Karpas-422 (cell line): ENCODE measurements around the gene WSB1. TPM values are rescaled to one million over a fixed set of nuclear protein-coding genes. Genes with fewer than 3 reads are reported as not detected.
A peak's percentile ranks its signal among the peaks of the same experiment; 100 is the strongest.

Experiments
- DNase-seq: peaks from one replicate; pipeline ENCODE4 v3.0.0-alpha.2; 2015
- H2AFZ ChIP-seq: fragments of 200-600 bp; sonication (generic); 2 replicates; pipeline ENCODE4 v1.6.1; 2014; ENCODE audit warnings: antibody characterized with exemption, low read length, mixed read lengths
- H3K27ac ChIP-seq: fragments of 200-600 bp; sonication (generic); 2 replicates; pipeline ENCODE4 v1.5.1; 2014; ENCODE audit warnings: mild to moderate bottlenecking, low read length, moderate library complexity
- H3K27me3 ChIP-seq: fragments of 200-600 bp; sonication (generic); 2 replicates; pipeline ENCODE4 v1.6.1; 2014; ENCODE audit warnings: low read length, mixed read lengths
- H3K36me3 ChIP-seq: fragments of 200-600 bp; sonication (generic); 2 replicates; pipeline ENCODE4 v1.6.1; 2014; ENCODE audit warnings: low read length, mixed read lengths; ENCODE audit not compliant: insufficient read depth
- H3K4me1 ChIP-seq: fragments of 200-600 bp; sonication (generic); 2 replicates; pipeline ENCODE4 v1.6.1; 2014; ENCODE audit warnings: mild to moderate bottlenecking, low read length, mixed read lengths
- H3K4me2 ChIP-seq: fragments of 200-600 bp; sonication (generic); 2 replicates; pipeline ENCODE4 v1.6.1; 2014; ENCODE audit warnings: low read length, low read depth, mild to moderate bottlenecking; ENCODE audit not compliant: poor library complexity, severe bottlenecking
- H3K4me3 ChIP-seq: fragments of 200-600 bp; sonication (generic); 2 replicates; pipeline ENCODE4 v1.5.1; 2014; ENCODE audit warnings: mild to moderate bottlenecking, antibody characterized with exemption, low read length, mixed read lengths
- H3K79me2 ChIP-seq: fragments of 200-600 bp; sonication (generic); 2 replicates; pipeline ENCODE4 v1.6.1; 2014; ENCODE audit warnings: mild to moderate bottlenecking, low read length, mixed read lengths
- H3K9ac ChIP-seq: fragments of 200-600 bp; sonication (generic); 2 replicates; pipeline ENCODE4 v1.6.0; 2014; ENCODE audit warnings: low read length
- H3K9me2 ChIP-seq: fragments of 200-600 bp; sonication (generic), shearing (Covaris generic); replicated peaks from 2 replicates; pipeline ENCODE4 v1.6.0; 2014; ENCODE audit warnings: mild to moderate bottlenecking, low read length, moderate library complexity; ENCODE audit not compliant: insufficient read depth
- H3K9me3 ChIP-seq: fragments of 300-700, 200-600 bp; sonication (generic); 2 replicates; pipeline ENCODE4 v1.6.1; 2014; ENCODE audit warnings: low read length, mixed read lengths
- H4K20me1 ChIP-seq: fragments of 200-600 bp; sonication (generic); 2 replicates; pipeline ENCODE4 v1.6.1; 2014; ENCODE audit warnings: mild to moderate bottlenecking, antibody characterized with exemption, low read length, low read depth; ENCODE audit not compliant: insufficient read depth
- total RNA-seq: library from RNA; depleted of rRNA; stranded (reverse); fragments of >200 nt; shearing (Covaris generic); gene quantifications from 2 replicates; pipeline ENCODE4 v1.2.3, GENCODE V29; 2014; ENCODE audit warnings: low replicate concordance

Gene WSB1
- total RNA-seq, 1 experiment from 2014 or later: 128 TPM

DNA sequence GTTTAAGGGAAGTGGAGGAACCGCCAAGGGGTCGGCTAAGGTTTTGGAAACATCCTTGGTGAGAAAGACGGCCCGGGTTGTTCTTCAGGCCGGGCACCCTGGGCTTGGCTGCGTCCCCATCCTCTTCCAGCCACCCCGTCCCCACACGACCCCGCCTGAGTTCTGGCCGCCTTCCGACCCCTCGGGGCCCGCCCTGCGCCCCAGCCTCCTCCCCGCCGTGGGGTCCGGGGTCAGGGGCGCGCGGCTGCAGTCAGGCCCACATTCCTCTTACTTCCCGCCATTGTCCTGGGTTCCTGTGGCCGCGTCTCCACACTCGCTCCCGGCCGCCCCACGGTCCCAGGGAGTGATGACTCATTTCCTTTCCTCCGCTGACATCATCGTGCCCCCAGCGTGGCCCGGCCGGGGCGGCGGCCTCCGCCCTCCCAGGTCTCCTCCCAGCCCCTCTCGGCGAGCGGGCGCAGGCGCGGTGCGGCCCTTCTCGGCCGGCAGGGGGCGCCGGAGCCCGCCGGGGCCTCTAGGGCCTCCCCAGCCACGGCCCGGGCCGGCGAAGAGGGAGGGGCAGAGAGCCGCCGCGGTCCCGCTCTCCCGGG is 59.6 kb downstream of the WSB1 start:
- H2AFZ ChIP-seq: peak overlapping the region; percentile 99
- peak; percentile 94 for DNase-seq
- H3K4me1 ChIP-seq: peaks cover 24% of the 10 kb centered on the region
- H3K4me2 ChIP-seq: peak overlapping the region; percentile 90
- no peaks in the 10 kb centered on the region; the same call in 1 of the 2 replicates for H4K20me1 ChIP-seq
- H3K9me2 ChIP-seq: no peaks in the 10 kb centered on the region
- no peaks in the 10 kb centered on the region for H3K9me3 ChIP-seq
- H3K79me2 ChIP-seq: no peaks in the 10 kb centered on the region
- no peaks in the 10 kb centered on the region for H3K36me3 ChIP-seq
- no peak overlapping the region for H3K27ac ChIP-seq
- H3K4me3 ChIP-seq: peak overlapping the region; percentile 96
- peak overlapping the region; percentile 91 for H3K9ac ChIP-seq
- no peaks in the 10 kb centered on the region for H3K27me3 ChIP-seq

DNA sequence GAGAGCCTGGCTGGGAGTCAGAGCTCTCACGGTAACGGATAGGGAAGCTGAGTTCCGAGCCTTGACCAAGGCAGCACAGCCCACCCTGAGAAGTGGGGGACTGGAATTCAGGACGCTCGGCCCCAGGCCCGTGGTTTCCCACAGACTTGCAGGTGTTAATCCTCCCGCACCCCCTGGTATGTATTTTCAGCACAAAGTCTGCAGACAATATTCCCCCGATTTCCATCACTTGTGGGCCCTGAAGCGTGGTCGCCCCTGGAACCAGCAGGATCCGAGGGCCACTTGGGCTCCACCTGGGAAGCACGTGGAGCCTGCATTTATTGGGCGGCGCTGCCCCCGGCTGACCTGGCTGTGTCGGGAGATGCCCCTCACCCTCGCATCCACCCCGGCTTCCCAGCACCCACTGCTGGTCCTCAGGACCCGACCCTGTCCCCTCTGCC is 60.2 kb downstream of the WSB1 start:
- Histone ChIP-seq H3K9me3 (no peaks in the 10 kb centered on the region), H2AFZ (peak overlapping the region; percentile 97), H4K20me1 (no peaks in the 10 kb centered on the region; the same call in 1 of the 2 replicates), H3K4me3 (peak overlapping the region; percentile 96), H3K9me2 (no peaks in the 10 kb centered on the region), H3K4me1 (peaks cover 21% of the 10 kb centered on the region), H3K36me3 (no peaks in the 10 kb centered on the region), H3K27ac (no peak overlapping the region), H3K79me2 (no peaks in the 10 kb centered on the region), H3K27me3 (no peaks in the 10 kb centered on the region), H3K4me2 (peak overlapping the region; percentile 90), H3K9ac (peak overlapping the region; percentile 91)
- DNase-seq: no peak

DNA sequence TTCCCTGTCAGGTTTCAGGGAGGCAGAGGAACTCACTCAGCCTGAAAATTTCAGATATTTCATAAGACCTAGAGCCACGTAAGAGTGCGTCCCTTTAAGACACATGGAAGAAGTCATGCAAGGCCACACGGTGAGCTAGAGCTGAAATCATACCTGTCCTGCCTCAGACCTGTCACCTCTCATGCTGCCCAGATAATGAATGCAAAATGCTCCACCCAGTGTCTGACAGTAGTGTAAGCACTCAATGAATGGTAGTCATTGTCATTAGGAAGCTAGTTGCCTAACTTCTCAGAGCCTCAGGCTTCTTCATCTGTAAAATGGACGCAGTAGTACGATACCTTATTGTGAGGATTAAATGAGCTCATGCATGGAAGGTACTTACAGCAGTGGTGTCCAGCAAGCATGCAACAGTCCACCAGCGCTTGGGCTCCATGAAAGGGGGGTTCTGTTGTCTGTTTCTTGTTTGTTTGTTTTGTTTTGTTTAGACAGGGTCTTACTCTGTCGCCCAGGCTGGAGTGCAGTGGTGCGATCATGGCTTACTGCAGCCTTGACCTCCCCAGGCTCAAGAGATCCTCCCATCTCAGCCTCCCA is 60.7 kb downstream of the WSB1 start:
- Histone ChIP-seq H2AFZ (no peak overlapping the region), H3K36me3 (no peaks in the 10 kb centered on the region), H3K4me3 (peak overlapping the region; percentile 96; the same call in 1 of the 2 replicates), H3K9ac (0 out of 2 replicates have a peak overlapping the region, but pooled peaks have one; percentile 91), H3K4me2 (peak overlapping the region; percentile 90), H3K9me3 (no peaks in the 10 kb centered on the region), H3K27ac (no peak overlapping the region), H3K27me3 (no peaks in the 10 kb centered on the region), H4K20me1 (no peaks in the 10 kb centered on the region; the same call in 1 of the 2 replicates), H3K9me2 (no peaks in the 10 kb centered on the region), H3K79me2 (no peaks in the 10 kb centered on the region), H3K4me1 (peaks cover 16% of the 10 kb centered on the region)
- peak; percentile 62 for DNase-seq

DNA sequence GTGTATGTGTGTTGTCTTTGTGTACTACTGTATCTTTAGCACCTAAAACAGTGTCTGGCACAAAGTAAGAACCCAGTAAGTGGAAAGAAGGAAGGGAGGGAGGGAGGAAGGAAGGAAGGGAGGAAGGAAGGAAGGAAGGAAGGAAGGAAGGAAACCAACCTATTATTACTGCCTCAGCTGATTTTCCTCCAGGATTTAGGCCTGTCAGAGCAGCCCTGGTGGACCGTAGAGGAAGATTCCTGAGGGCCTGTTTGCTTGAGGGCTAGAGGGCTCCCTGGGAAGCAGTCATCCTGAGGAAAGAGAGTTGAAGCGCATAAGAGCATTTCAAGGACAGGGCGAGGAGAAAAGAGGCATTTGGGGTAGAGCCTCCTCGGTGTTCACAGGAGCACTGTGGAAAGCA is 61.5 kb downstream of the WSB1 start:
- H4K20me1 ChIP-seq: no peaks in the 10 kb centered on the region; the same call in 1 of the 2 replicates
- no peak overlapping the region for H3K4me3 ChIP-seq
- H2AFZ ChIP-seq: no peak overlapping the region
- no peak for DNase-seq
- H3K27me3 ChIP-seq: no peaks in the 10 kb centered on the region
- H3K27ac ChIP-seq: no peak overlapping the region
- no peak overlapping the region for H3K9ac ChIP-seq
- no peaks in the 10 kb centered on the region for H3K79me2 ChIP-seq
- no peaks in the 10 kb centered on the region for H3K36me3 ChIP-seq
- H3K4me1 ChIP-seq: peaks cover 15% of the 10 kb centered on the region
- H3K9me2 ChIP-seq: no peaks in the 10 kb centered on the region
- H3K9me3 ChIP-seq: no peaks in the 10 kb centered on the region
- H3K4me2 ChIP-seq: no peak overlapping the region

DNA sequence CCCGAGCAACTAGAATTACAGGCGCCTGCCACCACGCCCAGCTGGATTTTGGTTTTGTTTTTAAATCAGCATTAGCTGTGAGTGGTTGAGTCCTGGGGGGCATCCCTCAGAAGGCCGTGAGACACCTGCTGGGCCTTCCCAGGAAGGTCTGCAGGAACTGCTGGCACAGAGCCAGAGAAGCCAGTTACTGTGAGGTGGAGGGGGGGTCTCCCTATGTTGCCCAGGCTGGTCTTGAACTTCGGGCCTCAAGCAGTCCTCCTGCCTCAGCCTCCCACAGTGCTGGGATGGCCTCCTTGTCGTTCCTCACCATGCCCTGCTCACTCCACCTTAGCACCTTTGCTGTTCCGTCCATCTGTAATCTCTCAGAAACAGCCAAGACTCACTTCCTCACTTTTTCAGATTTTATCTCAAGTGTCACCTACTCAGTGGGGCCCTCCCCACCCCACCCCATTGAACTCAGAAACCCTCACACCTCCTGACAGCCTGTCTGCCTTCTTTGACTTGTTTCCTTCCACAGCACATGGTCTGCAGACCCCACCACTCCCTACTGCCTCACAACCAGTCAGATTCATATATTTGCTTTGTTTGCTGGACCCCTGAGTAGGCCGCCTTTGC is 62.3 kb downstream of the WSB1 start:
- H3K27ac ChIP-seq: no peak overlapping the region
- no peaks in the 10 kb centered on the region for H3K36me3 ChIP-seq
- no peaks in the 10 kb centered on the region; the same call in 1 of the 2 replicates for H4K20me1 ChIP-seq
- H3K9ac ChIP-seq: no peak overlapping the region
- DNase-seq: no peak
- no peak overlapping the region for H3K4me3 ChIP-seq
- no peak overlapping the region for H2AFZ ChIP-seq
- H3K9me2 ChIP-seq: no peaks in the 10 kb centered on the region
- H3K27me3 ChIP-seq: no peaks in the 10 kb centered on the region
- H3K4me2 ChIP-seq: no peak overlapping the region
- no peaks in the 10 kb centered on the region for H3K9me3 ChIP-seq
- peaks cover 15% of the 10 kb centered on the region for H3K4me1 ChIP-seq
- H3K79me2 ChIP-seq: no peaks in the 10 kb centered on the region

DNA sequence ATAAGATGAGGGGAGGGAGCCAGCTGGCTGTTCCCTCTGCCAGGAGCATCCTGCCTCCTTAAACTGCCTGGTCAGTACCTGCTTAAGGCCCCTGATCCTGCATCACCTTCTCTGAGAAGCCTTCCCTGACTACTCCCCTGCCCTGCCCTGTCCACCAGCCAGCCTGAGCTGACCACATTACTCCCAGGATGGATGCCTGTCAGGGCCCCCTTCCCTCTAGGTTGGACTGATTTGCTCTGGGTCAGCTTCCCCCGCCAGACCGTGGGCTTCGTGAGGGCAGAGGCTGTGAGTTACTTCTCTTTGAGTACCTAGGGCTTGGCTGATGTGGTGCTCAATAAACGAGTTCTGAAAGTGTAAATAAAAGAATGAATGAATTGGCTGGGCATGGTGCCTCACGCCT is 63.3 kb downstream of the WSB1 start:
- no peak overlapping the region for H2AFZ ChIP-seq

DNA sequence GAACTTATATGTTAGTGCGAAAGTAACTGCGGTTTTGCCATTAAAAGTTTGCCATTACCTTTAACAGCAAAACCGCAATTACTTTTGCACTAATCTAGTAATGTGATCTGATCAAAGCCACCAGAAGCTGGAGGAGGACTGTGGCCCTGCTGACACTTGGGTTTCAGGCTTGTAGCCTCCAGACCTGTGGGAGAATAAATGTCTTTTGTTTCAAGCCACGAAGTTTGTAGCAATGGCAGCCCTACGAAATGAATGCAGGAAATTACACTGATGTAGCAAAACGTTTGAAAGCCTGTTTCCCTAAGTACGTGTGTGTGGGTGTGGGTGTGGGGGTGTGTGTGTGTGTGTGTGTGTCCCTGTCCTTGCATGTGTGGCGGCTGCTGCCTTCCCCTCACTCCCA is 66.6 kb downstream of the WSB1 start:
- no peak for DNase-seq

More for the DNA sequence above, 63.3 kb downstream of the WSB1 start:
- H3K9me2 ChIP-seq: no peaks in the 10 kb centered on the region
- H3K9me3 ChIP-seq: no peaks in the 10 kb centered on the region
- H3K9ac ChIP-seq: no peak overlapping the region
- H3K4me2 ChIP-seq: no peak overlapping the region
- no peaks in the 10 kb centered on the region for H3K36me3 ChIP-seq
- no peaks in the 10 kb centered on the region for H3K27me3 ChIP-seq
- no peak for DNase-seq
- no peak overlapping the region for H3K27ac ChIP-seq
- peaks cover 15% of the 10 kb centered on the region for H3K4me1 ChIP-seq
- H3K4me3 ChIP-seq: no peak overlapping the region
- H3K79me2 ChIP-seq: no peaks in the 10 kb centered on the region
- H4K20me1 ChIP-seq: no peaks in the 10 kb centered on the region; the same call in 1 of the 2 replicates

DNA sequence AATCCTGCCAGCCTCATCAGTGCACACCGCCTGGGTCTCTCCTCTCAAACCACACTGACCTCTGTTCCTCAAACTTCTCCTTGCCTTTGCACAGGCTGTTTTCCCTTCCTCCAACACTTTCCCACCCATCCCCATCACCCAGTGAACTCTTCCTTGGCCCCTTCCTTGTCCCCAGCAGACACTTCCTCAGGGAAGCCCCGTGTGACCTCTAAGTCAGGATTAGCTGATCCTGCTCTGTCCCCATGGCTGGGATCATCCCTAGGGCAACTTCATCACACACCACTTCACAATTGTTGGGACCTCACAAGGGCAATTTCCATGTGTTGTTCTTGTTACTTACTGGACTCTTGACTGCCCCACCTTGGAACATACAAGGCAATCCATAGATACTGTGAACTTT is 67.8 kb downstream of the WSB1 start:
- no peak overlapping the region for H3K9ac ChIP-seq
- H3K9me2 ChIP-seq: no peaks in the 10 kb centered on the region
- H3K79me2 ChIP-seq: no peaks in the 10 kb centered on the region
- no peak overlapping the region for H2AFZ ChIP-seq
- H3K4me2 ChIP-seq: no peak overlapping the region
- H3K4me3 ChIP-seq: no peak overlapping the region
- H3K4me1 ChIP-seq: no peaks in the 10 kb centered on the region
- no peak overlapping the region for H3K27ac ChIP-seq
- H3K9me3 ChIP-seq: no peaks in the 10 kb centered on the region
- H3K36me3 ChIP-seq: no peaks in the 10 kb centered on the region
- H3K27me3 ChIP-seq: no peaks in the 10 kb centered on the region
- no peaks in the 10 kb centered on the region for H4K20me1 ChIP-seq
- no peak for DNase-seq

More for the DNA sequence above, 66.6 kb downstream of the WSB1 start:
- no peaks in the 10 kb centered on the region for H3K79me2 ChIP-seq
- H3K27ac ChIP-seq: no peak overlapping the region
- no peaks in the 10 kb centered on the region for H4K20me1 ChIP-seq
- no peaks in the 10 kb centered on the region for H3K9me2 ChIP-seq
- H3K27me3 ChIP-seq: no peaks in the 10 kb centered on the region
- no peaks in the 10 kb centered on the region for H3K9me3 ChIP-seq
- H3K4me3 ChIP-seq: no peak overlapping the region
- no peak overlapping the region for H2AFZ ChIP-seq
- H3K36me3 ChIP-seq: no peaks in the 10 kb centered on the region
- no peak overlapping the region for H3K9ac ChIP-seq
- H3K4me1 ChIP-seq: no peaks in the 10 kb centered on the region
- no peak overlapping the region for H3K4me2 ChIP-seq
